Neural progenitor cell (in vitro differentiated cells): ENCODE measurements around the gene ATR. TPM values are rescaled to one million over a fixed set of nuclear protein-coding genes. Genes with fewer than 3 reads are reported as not detected.

ENCODE experiments used
- DNase-seq: peaks from one replicate; pipeline ENCODE4 v3.0.0-alpha.2; 2016; ENCODE audit warnings: low spot score
- H2AFZ ChIP-seq: fragments of 200-600 bp; sonication (generic); replicated peaks from 2 replicates; pipeline ENCODE4 v1.6.1; 2016; ENCODE audit warnings: antibody characterized with exemption
- H3F3A ChIP-seq: fragments of 200-600 bp; sonication (generic); 2 replicates; pipeline ENCODE4 v1.6.1; 2016; ENCODE audit warnings: antibody characterized with exemption, low read depth
- H3K27ac ChIP-seq: fragments of 200-600 bp; sonication (generic); 2 replicates; pipeline ENCODE4 v1.5.1; 2016; ENCODE audit warnings: mild to moderate bottlenecking
- H3K27me3 ChIP-seq: fragments of 200-600 bp; sonication (generic); 2 replicates; pipeline ENCODE4 v1.6.1; 2016; ENCODE audit warnings: mild to moderate bottlenecking, moderate library complexity
- H3K36me3 ChIP-seq: fragments of 200-600 bp; sonication (generic); 2 replicates; pipeline ENCODE4 v1.5.1; 2016
- H3K4me1 ChIP-seq: fragments of 200-600 bp; sonication (generic); 2 replicates; pipeline ENCODE4 v1.6.1; 2016; ENCODE audit warnings: mixed run types
- H3K4me2 ChIP-seq: fragments of 200-600 bp; sonication (generic); 2 replicates; pipeline ENCODE4 v1.6.1; 2016
- H3K4me3 ChIP-seq: fragments of 200-600 bp; sonication (generic); 2 replicates; pipeline ENCODE4 v1.5.1; 2016
- H3K79me2 ChIP-seq: fragments of 200-600 bp; sonication (generic); 2 replicates; pipeline ENCODE4 v1.6.1; 2016; ENCODE audit warnings: low read depth
- H3K9ac ChIP-seq: fragments of 200-600 bp; sonication (generic); 2 replicates; pipeline ENCODE4 v1.6.1; 2016
- H3K9me3 ChIP-seq: fragments of 200-600 bp; sonication (generic); 2 replicates; pipeline ENCODE4 v1.5.1; 2016; ENCODE audit warnings: low read depth
- H4K20me1 ChIP-seq: fragments of 200-600 bp; sonication (generic); 2 replicates; pipeline ENCODE4 v1.6.1; 2016; ENCODE audit warnings: low read depth
- H3K27ac Mint-ChIP-seq: 3 replicates; pipeline ENCODE4 v1.8.0; 2021; ENCODE audit warnings: mixed read lengths
- H3K27me3 Mint-ChIP-seq: 2 replicates; pipeline ENCODE4 v1.8.0; 2022; ENCODE audit warnings: low read depth, mild to moderate bottlenecking, inconsistent platforms, moderate library complexity, mixed read lengths; ENCODE audit not compliant: insufficient read depth
- H3K36me3 Mint-ChIP-seq: 3 replicates; pipeline ENCODE4 v1.8.0; 2021; ENCODE audit warnings: mixed read lengths
- H3K4me1 Mint-ChIP-seq: 3 replicates; pipeline ENCODE4 v1.8.0; 2021; ENCODE audit warnings: mixed read lengths
- H3K4me3 Mint-ChIP-seq: 3 replicates; pipeline ENCODE4 v1.8.0; 2021; ENCODE audit warnings: mild to moderate bottlenecking, moderate library complexity, mixed read lengths
- H3K9me3 Mint-ChIP-seq: 3 replicates; pipeline ENCODE4 v1.8.0; 2020; ENCODE audit warnings: mixed read lengths
- CTCF ChIP-seq: fragments of 200-600 bp; sonication (generic); IDR thresholded peaks from 2 replicates; pipeline ENCODE4 v1.5.1; 2017; ENCODE audit warnings: antibody characterized with exemption, mild to moderate bottlenecking
- EZH2 ChIP-seq: fragments of 200-600 bp; sonication (generic); IDR thresholded peaks from 2 replicates; pipeline ENCODE4 v1.6.1; 2017; ENCODE audit warnings: antibody characterized with exemption, mild to moderate bottlenecking, moderate library complexity
- EZH2phosphoT487 ChIP-seq: fragments of 200-600 bp; sonication (generic); IDR thresholded peaks from 2 replicates; pipeline ENCODE4 v1.6.1; 2017; ENCODE audit warnings: antibody characterized with exemption
- total RNA-seq: library from RNA; depleted of rRNA; stranded (reverse); fragments of >200 nt; gene quantifications from 2 replicates; pipeline ENCODE4 v1.2.3, GENCODE V29; 2015; ENCODE audit warnings: low replicate concordance

The ATR gene
- total RNA-seq, 1 donor from 2014 or later: 48.4 TPM

- H3K27me3 Mint-ChIP-seq: peaks cover 3% of the 10 kb centered on the region
- H3K9ac ChIP-seq: no peak overlapping the region
- no peaks in the 10 kb centered on the region for H4K20me1 ChIP-seq
- no peak for DNase-seq
- H3K4me2 ChIP-seq: no peak overlapping the region
- H3K9me3 Mint-ChIP-seq: no peaks in the 10 kb centered on the region
- no peaks in the 10 kb centered on the region for H3K4me1 ChIP-seq
- TF ChIP-seq CTCF: no peak
- TF ChIP-seq EZH2: no peak
- no peak for TF ChIP-seq EZH2phosphoT487
- H3K79me2 ChIP-seq: no peaks in the 10 kb centered on the region
- H3K36me3 ChIP-seq: no peaks in the 10 kb centered on the region
- H3K27ac ChIP-seq: no peak overlapping the region
- H3F3A ChIP-seq: no peaks in the 10 kb centered on the region
- H3K4me1 Mint-ChIP-seq: no peaks in the 10 kb centered on the region
- no peaks in the 10 kb centered on the region for H3K27me3 ChIP-seq
- peaks cover 15% of the 10 kb centered on the region for H3K36me3 Mint-ChIP-seq
- H3K4me3 ChIP-seq: no peak overlapping the region
- no peaks in the 10 kb centered on the region for H3K9me3 ChIP-seq
- H3K27ac Mint-ChIP-seq: no peak overlapping the region
- no peak overlapping the region for H2AFZ ChIP-seq
- H3K4me3 Mint-ChIP-seq: no peak overlapping the region
Observed at GRCh38 chr3:142492184-142492583, 86.3 kb downstream of the ATR start.

GRCh38 chr3:142489572-142490323 is 88.8 kb downstream of the ATR start:
- Mint-ChIP-seq H3K4me1 (no peaks in the 10 kb centered on the region), H3K36me3 (peaks cover 21% of the 10 kb centered on the region)
- DNase-seq: no peak

GRCh38 chr3:142484912-142485435 is 93.6 kb downstream of the ATR start:
- no peaks in the 10 kb centered on the region for H4K20me1 ChIP-seq
- no peak overlapping the region for H3K4me2 ChIP-seq
- no peak overlapping the region for H3K4me3 Mint-ChIP-seq
- H3K27me3 Mint-ChIP-seq: peaks cover 3% of the 10 kb centered on the region
- H3K4me1 Mint-ChIP-seq: no peaks in the 10 kb centered on the region
- H3K4me1 ChIP-seq: no peaks in the 10 kb centered on the region
- no peaks in the 10 kb centered on the region for H3K79me2 ChIP-seq
- no peaks in the 10 kb centered on the region for H3K27me3 ChIP-seq
- no peak for DNase-seq
- peaks cover 45% of the 10 kb centered on the region for H3K36me3 Mint-ChIP-seq
- no peak overlapping the region for H3K4me3 ChIP-seq
- H3K36me3 ChIP-seq: peaks cover 22% of the 10 kb centered on the region
- H3K9me3 ChIP-seq: peaks cover 5% of the 10 kb centered on the region
- H3K9me3 Mint-ChIP-seq: peaks cover 15% of the 10 kb centered on the region
- H3K27ac Mint-ChIP-seq: no peak overlapping the region
- no peaks in the 10 kb centered on the region for H3F3A ChIP-seq
- H3K27ac ChIP-seq: no peak overlapping the region
- no peak for TF ChIP-seq EZH2phosphoT487
- TF ChIP-seq EZH2: no peak
- no peak overlapping the region for H2AFZ ChIP-seq
- H3K9ac ChIP-seq: no peak overlapping the region

More at GRCh38 chr3:142489572-142490323, 88.8 kb downstream of the ATR start:
- Histone ChIP-seq H3K4me1 (no peaks in the 10 kb centered on the region), H3K27ac (no peak overlapping the region), H4K20me1 (no peaks in the 10 kb centered on the region), H3K4me3 (no peak overlapping the region), H3F3A (no peaks in the 10 kb centered on the region), H2AFZ (no peak overlapping the region), H3K36me3 (peaks cover 9% of the 10 kb centered on the region), H3K9me3 (no peaks in the 10 kb centered on the region), H3K27me3 (no peaks in the 10 kb centered on the region), H3K9ac (no peak overlapping the region), H3K79me2 (no peaks in the 10 kb centered on the region), H3K4me2 (no peak overlapping the region)
- H3K27me3 Mint-ChIP-seq: peaks cover 3% of the 10 kb centered on the region
- no peak overlapping the region for H3K4me3 Mint-ChIP-seq
- no peaks in the 10 kb centered on the region for H3K9me3 Mint-ChIP-seq
- no peak overlapping the region for H3K27ac Mint-ChIP-seq
- no peak for TF ChIP-seq EZH2
- no peak for TF ChIP-seq EZH2phosphoT487

GRCh38 chr3:142481196-142481595 is 97.3 kb downstream of the ATR start:
- TF ChIP-seq EZH2phosphoT487 (no peak), CTCF (no peak), EZH2 (no peak)
- Mint-ChIP-seq H3K27me3 (peaks cover 2% of the 10 kb centered on the region), H3K36me3 (peaks cover 41% of the 10 kb centered on the region), H3K27ac (no peak overlapping the region), H3K4me3 (no peak overlapping the region), H3K9me3 (peaks cover 28% of the 10 kb centered on the region), H3K4me1 (no peaks in the 10 kb centered on the region)
- H3K79me2 ChIP-seq: no peaks in the 10 kb centered on the region
- no peak overlapping the region for H3K4me2 ChIP-seq
- no peak overlapping the region for H2AFZ ChIP-seq
- peaks cover 5% of the 10 kb centered on the region for H3K9me3 ChIP-seq
- H3K4me3 ChIP-seq: no peak overlapping the region
- H3K36me3 ChIP-seq: peaks cover 22% of the 10 kb centered on the region
- no peak for DNase-seq
- no peak overlapping the region for H3K9ac ChIP-seq
- H4K20me1 ChIP-seq: no peaks in the 10 kb centered on the region
- H3K27ac ChIP-seq: no peak overlapping the region
- H3K4me1 ChIP-seq: no peaks in the 10 kb centered on the region
- no peaks in the 10 kb centered on the region for H3F3A ChIP-seq
- no peaks in the 10 kb centered on the region for H3K27me3 ChIP-seq
